Ectodermal cell (in vitro differentiated cells): ENCODE data around the gene B3GALNT2.

ENCODE experiments used
- H3K27ac ChIP-seq: 2 replicates; pipeline ENCODE4 v1.7.0; 2013; ENCODE audit warnings: mild to moderate bottlenecking, low read depth, low read length; ENCODE audit not compliant: insufficient read depth, poor library complexity, severe bottlenecking
- H3K27me3 ChIP-seq: 2 replicates; pipeline ENCODE4 v1.7.0; 2013; ENCODE audit warnings: mild to moderate bottlenecking, low read length; ENCODE audit not compliant: insufficient read depth, control insufficient read depth, poor library complexity, severe bottlenecking
- H3K36me3 ChIP-seq: one replicate; pipeline ENCODE4 v1.7.0; 2013; ENCODE audit warnings: low read length; ENCODE audit not compliant: control insufficient read depth, insufficient read depth
- H3K4me1 ChIP-seq: one replicate; pipeline ENCODE4 v1.7.0; 2013; ENCODE audit warnings: low read length; ENCODE audit not compliant: control insufficient read depth, insufficient read depth
- H3K4me3 ChIP-seq: 2 replicates; pipeline ENCODE4 v1.7.0; 2013; ENCODE audit warnings: low read depth, low read length, control low read depth; ENCODE audit not compliant: insufficient read depth
- H3K9me3 ChIP-seq: 2 replicates; pipeline ENCODE4 v1.7.0; 2013; ENCODE audit warnings: mild to moderate bottlenecking, low read length, moderate library complexity; ENCODE audit not compliant: control insufficient read depth
- WGBS, 2 experiments: methylation state at CpG; one replicate each; pipeline ENCODE4 v1.1.7; 2013; ENCODE audit warnings: missing lambda C conversion rate in 2 of 2; 5-methylcytosine and 5-hydroxymethylcytosine counted together

B3GALNT2 gene

GRCh38 chr1:235503403-235504121 lies 690 bp downstream of the B3GALNT2 start:
- no peaks in the 10 kb centered on the region for H3K27me3 ChIP-seq
- no peaks in the 10 kb centered on the region for H3K9me3 ChIP-seq
- no peaks in the 10 kb centered on the region for H3K4me1 ChIP-seq
- peak overlapping the region; percentile 76 for H3K4me3 ChIP-seq
- no peaks in the 10 kb centered on the region for H3K36me3 ChIP-seq
- H3K27ac ChIP-seq = peak overlapping the region; percentile 87
- 0 to 1% methylated on average over 49 of the region's 49 CpGs for WGBS, 2 experiments

DNA sequence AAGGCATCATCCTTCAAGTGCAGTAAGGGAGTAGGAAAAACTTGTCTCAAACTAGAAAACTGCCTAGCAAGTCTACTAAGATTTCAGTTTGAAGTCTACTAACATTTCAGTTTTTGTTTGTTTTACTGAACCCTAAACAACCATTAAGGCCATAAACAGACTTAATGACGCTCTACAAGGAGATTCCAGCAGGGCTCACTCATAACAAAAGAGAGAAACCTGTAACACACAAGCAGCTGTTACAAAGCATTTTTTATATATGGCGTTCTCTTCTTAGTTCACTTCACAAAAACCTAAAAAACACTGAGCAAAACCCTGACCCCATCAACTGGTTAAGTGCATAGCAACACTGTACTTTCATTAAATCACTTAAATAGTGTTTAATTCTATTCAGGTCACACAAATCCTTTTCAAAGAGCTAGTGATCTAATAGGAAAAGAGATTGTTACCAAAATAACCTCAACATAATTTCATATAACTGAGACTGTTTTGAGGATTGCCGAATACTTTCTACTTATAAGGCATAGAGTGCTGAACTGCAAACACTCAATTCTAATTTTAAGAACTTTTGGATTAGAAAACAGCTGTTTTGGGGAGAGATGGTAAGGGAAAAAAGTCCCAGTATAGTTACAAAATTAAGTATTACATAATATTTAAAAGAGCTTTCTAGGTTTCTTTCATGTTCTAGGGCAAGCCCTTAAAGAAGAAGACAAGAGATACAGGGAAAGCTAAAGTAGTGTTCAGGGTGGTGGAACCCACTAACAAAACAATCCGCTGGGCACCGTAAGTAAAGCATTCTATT lies 1.4 kb downstream of the B3GALNT2 start:
- Histone ChIP-seq H3K9me3 (no peaks in the 10 kb centered on the region), H3K27me3 (no peaks in the 10 kb centered on the region), H3K27ac (peak overlapping the region; percentile 87), H3K4me1 (no peaks in the 10 kb centered on the region), H3K4me3 (peak overlapping the region; percentile 76), H3K36me3 (no peaks in the 10 kb centered on the region)
- WGBS, 2 experiments = 32 to 36% methylated on average over 5 of the region's 5 CpGs

- Histone ChIP-seq H3K36me3 (no peaks in the 10 kb centered on the region), H3K27ac (no peak overlapping the region)
- 95 to 97% methylated on average over 5 of the region's 5 CpGs for WGBS, 2 experiments
Measured at GRCh38 chr1:235500971-235501540, 3.2 kb downstream of the B3GALNT2 start.

DNA sequence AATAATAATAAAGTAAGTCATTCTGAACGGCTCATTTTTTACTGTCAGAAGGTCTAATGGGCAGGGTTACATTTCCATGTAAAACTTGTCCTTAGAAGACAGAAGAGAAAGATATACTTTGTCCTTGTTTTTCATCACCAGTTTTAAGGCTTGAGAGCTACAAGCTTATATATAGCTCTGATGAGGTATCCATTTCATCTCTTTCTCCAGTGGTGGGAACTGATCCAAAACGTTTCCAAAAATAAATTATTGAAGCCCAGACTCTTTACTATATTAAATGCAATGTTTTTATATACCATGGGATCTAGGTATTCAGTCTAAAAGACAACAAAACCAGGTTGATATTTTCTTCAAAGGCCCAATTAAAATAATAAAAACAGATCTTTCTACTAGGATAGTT lies 8.7 kb downstream of the B3GALNT2 start:
- Histone ChIP-seq H3K27ac (no peak overlapping the region), H3K36me3 (peaks cover 11% of the 10 kb centered on the region)
- WGBS, 2 experiments = 100% methylated on average over 1 to 2 of the region's 2 CpGs

More at GRCh38 chr1:235500971-235501540, 3.2 kb downstream of the B3GALNT2 start:
- Histone ChIP-seq H3K4me3 (no peak overlapping the region), H3K4me1 (no peaks in the 10 kb centered on the region), H3K27me3 (no peaks in the 10 kb centered on the region), H3K9me3 (no peaks in the 10 kb centered on the region)

GRCh38 chr1:235495030-235495429 lies 9.2 kb downstream of the B3GALNT2 start:
- Histone ChIP-seq H3K27ac (no peak overlapping the region), H3K4me3 (no peak overlapping the region), H3K36me3 (peaks cover 11% of the 10 kb centered on the region), H3K27me3 (no peaks in the 10 kb centered on the region), H3K4me1 (no peaks in the 10 kb centered on the region), H3K9me3 (no peaks in the 10 kb centered on the region)
- WGBS, 2 experiments = 96% methylated on average over 4 of the region's 5 CpGs; no CpG with 5 or more reads in 1 of the 2 experiments

More for the DNA sequence above, 8.7 kb downstream of the B3GALNT2 start:
- Histone ChIP-seq H3K27me3 (no peaks in the 10 kb centered on the region), H3K4me1 (no peaks in the 10 kb centered on the region), H3K9me3 (no peaks in the 10 kb centered on the region), H3K4me3 (no peak overlapping the region)

DNA sequence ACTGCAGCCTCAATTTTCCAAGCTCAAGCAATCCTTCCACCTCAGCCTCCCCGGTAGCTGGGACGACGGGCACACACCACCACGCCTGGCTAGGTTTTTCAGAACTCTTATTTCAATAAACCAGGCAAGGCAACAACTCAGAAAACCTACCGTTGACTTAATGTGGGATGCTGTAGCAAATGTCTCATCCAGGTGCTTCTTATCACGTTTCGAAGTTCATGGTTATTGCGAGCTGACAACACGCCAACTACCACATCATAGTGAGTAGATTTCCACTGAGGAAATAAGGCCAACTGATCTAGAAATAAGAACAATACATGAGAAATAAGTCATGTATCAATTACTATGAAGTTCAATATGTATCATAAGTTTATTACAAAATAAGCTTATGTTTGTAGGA lies 9.7 kb downstream of the B3GALNT2 start:
- Histone ChIP-seq H3K36me3 (peaks cover 16% of the 10 kb centered on the region), H3K4me3 (no peak overlapping the region), H3K9me3 (no peaks in the 10 kb centered on the region), H3K27ac (no peak overlapping the region), H3K4me1 (no peaks in the 10 kb centered on the region), H3K27me3 (no peaks in the 10 kb centered on the region)
- 96 to 97% methylated on average over 9 of the region's 9 CpGs for WGBS, 2 experiments

GRCh38 chr1:235491644-235492043 lies 12.6 kb downstream of the B3GALNT2 start:
- no peak overlapping the region for H3K4me3 ChIP-seq
- no peaks in the 10 kb centered on the region for H3K4me1 ChIP-seq
- no peak overlapping the region for H3K27ac ChIP-seq
- 92 to 96% methylated on average over 3 of the region's 3 CpGs for WGBS, 2 experiments
- H3K9me3 ChIP-seq = no peaks in the 10 kb centered on the region
- no peaks in the 10 kb centered on the region for H3K27me3 ChIP-seq
- peaks cover 16% of the 10 kb centered on the region for H3K36me3 ChIP-seq

DNA sequence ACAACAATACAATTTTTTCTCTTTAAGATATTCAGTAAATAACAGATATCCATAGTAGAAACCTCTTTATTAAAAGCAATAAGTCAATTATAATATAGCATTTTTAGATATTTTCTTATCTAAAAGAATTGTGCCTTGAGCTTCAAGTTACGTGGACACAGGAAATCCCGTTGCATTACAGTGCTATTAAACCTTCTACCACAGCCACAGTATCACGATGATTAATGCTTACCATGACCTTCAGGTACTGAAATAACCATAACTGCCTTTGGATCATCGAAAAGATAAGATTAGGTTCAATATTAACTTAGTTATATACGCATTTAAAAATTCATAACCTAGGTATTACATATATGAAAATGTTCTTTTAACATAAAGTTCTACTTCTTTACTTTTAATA lies 17.9 kb downstream of the B3GALNT2 start:
- H3K36me3 ChIP-seq = peaks cover 31% of the 10 kb centered on the region
- H3K27me3 ChIP-seq = no peaks in the 10 kb centered on the region
- H3K27ac ChIP-seq = no peak overlapping the region
- H3K4me3 ChIP-seq = no peak overlapping the region
- H3K4me1 ChIP-seq = no peaks in the 10 kb centered on the region
- WGBS, 2 experiments = 99 to 100% methylated on average over 3 to 4 of the region's 5 CpGs
- H3K9me3 ChIP-seq = no peaks in the 10 kb centered on the region

- H3K9me3 ChIP-seq = no peaks in the 10 kb centered on the region
- no peaks in the 10 kb centered on the region for H3K27me3 ChIP-seq
- peaks cover 33% of the 10 kb centered on the region for H3K36me3 ChIP-seq
- no peak overlapping the region for H3K27ac ChIP-seq
- H3K4me1 ChIP-seq = no peaks in the 10 kb centered on the region
- H3K4me3 ChIP-seq = no peak overlapping the region
- WGBS, 2 experiments = 90 to 94% methylated on average over 2 of the region's 2 CpGs
Measured at GRCh38 chr1:235485558-235485957, 18.7 kb downstream of the B3GALNT2 start.

DNA sequence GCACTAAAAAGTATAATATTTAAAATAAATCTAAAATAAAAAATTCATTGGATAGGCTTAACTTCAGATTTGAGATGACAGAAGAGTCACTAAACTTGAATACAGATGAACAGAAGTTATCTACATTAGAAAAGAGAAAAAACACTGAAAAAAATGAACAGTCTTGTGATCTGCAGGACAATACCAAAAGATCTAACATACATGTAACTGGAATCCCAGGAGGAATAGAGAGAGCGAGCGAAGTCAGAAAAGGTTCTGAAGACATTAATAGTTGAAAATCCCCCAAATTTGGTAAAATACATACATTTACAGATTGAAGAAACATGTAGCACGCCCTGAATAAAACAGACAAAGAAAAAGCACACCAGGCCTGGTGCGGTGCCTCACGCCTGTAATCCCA lies 21.2 kb downstream of the B3GALNT2 start:
- Histone ChIP-seq H3K4me3 (no peak overlapping the region), H3K36me3 (peaks cover 41% of the 10 kb centered on the region), H3K9me3 (no peaks in the 10 kb centered on the region), H3K27ac (no peak overlapping the region), H3K27me3 (no peaks in the 10 kb centered on the region), H3K4me1 (no peaks in the 10 kb centered on the region)
- 92 to 94% methylated on average over 5 of the region's 5 CpGs for whole genome bisulfite sequencing, 2 experiments
